ENCODE measurements around the gene ARHGAP42. TPM values are rescaled to one million over a fixed set of nuclear protein-coding genes. Genes with fewer than 3 reads are reported as not detected.

ARHGAP42 gene
- total and polyA plus RNA-seq, 2 of the 4 experiments (the other 2 are of a cell fraction): 2.9 to 7.3 TPM

DNA sequence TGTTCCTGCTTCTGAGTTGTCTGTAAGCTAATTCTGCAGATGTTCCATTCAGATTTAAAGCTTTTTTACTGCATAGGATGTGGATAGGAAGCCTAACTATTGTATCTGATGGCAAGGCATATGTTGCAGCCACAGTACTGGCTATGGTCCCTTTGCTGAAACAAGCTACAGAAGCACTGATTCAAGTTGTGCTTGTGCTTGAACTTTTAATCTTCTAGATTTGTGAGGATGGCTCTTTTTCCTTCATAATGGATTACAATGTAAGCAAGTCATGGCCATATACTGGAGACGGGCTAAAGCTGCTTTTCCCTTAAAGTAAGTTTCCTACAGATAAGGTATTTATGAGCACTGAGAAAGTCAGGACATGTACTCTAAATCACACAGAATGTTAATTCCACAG lies 303.8 kb downstream of the ARHGAP42 start:
- Histone ChIP-seq H3K9me1 (ENCODE audit: insufficient read depth, low read length) (no peaks in the 10 kb centered on the region), H4K91ac (ENCODE audit: insufficient read depth, low read depth, low read length) (no peak overlapping the region), H3K79me1 (ENCODE audit: low read depth in 1 of 2, low read length in 2 of 2) (no peaks in the 10 kb centered on the region), H3K4ac (ENCODE audit: low read depth, low read length) (no peak overlapping the region), H3K27me3 (ENCODE audit: control insufficient read depth, insufficient read depth, low read length) (no peaks in the 10 kb centered on the region), H2AFZ (replicated peaks; ENCODE audit: low read length, poor library complexity) (no peak overlapping the region), H3K27ac (ENCODE audit: insufficient read depth, low read length) (no peak overlapping the region), H3K9ac (ENCODE audit: low read depth, low read length) (no peak overlapping the region), H2AK9ac (replicated peaks; ENCODE audit: low read depth, low read length, poor library complexity) (no peak overlapping the region), H4K5ac (ENCODE audit: low read depth, low read length) (no peak overlapping the region), H2BK5ac (ENCODE audit: low read depth, low read length, poor library complexity, severe bottlenecking) (no peak overlapping the region), H2AK5ac (ENCODE audit: low read depth, low read length) (no peak overlapping the region), H3K18ac (ENCODE audit: low read depth, low read length) (no peak overlapping the region; the same call in 1 of the 2 replicates), H3K4me3 (ENCODE audit: insufficient read depth, low read depth, low read length) (no peak overlapping the region), H2BK15ac (ENCODE audit: low read depth, low read length) (no peak overlapping the region), H3K4me2 (ENCODE audit: low read depth, low read length) (no peak overlapping the region), H2BK120ac (ENCODE audit: low read depth, low read length) (no peak overlapping the region), H2BK20ac (ENCODE audit: low read depth, low read length) (no peak overlapping the region), H3K4me1 (ENCODE audit: control insufficient read depth, insufficient read depth, low read length) (no peaks in the 10 kb centered on the region), H3K36me3 (ENCODE audit: control insufficient read depth, insufficient read depth, low read length) (no peaks in the 10 kb centered on the region), H3K14ac (replicated peaks; ENCODE audit: low read depth, low read length) (no peak overlapping the region), H3K23ac (ENCODE audit: low read depth, low read length) (no peak overlapping the region), H3K56ac (ENCODE audit: extremely low read depth, insufficient read depth, low read length) (no peak overlapping the region), H3K9me3 (ENCODE audit: control insufficient read depth, insufficient read depth, low read length) (no peaks in the 10 kb centered on the region), H4K20me1 (ENCODE audit: insufficient read depth, low read length) (no peaks in the 10 kb centered on the region), H4K8ac (ENCODE audit: low read depth in 2 of 2, low read length in 2 of 2) (no peak overlapping the region)
- no peak for TF ChIP-seq BHLHE40 (IDR thresholded peaks at IDR 0.05; ENCODE audit: low read depth, low read length)
- TF ChIP-seq RCOR1 (IDR thresholded peaks at IDR 0.05; ENCODE audit: insufficient replicate concordance, low read length): no peak
- TF ChIP-seq, protein P1, sequence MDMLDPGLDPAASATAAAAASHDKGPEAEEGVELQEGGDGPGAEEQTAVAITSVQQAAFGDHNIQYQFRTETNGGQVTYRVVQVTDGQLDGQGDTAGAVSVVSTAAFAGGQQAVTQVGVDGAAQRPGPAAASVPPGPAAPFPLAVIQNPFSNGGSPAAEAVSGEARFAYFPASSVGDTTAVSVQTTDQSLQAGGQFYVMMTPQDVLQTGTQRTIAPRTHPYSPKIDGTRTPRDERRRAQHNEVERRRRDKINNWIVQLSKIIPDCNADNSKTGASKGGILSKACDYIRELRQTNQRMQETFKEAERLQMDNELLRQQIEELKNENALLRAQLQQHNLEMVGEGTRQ (IDR thresholded peaks at IDR 0.05; ENCODE audit: low read depth, low read length): no peak
- TF ChIP-seq MXI1 (IDR thresholded peaks at IDR 0.05; ENCODE audit: borderline replicate concordance, low read depth, low read length): no peak
- no peak for TF ChIP-seq SMC3 (IDR thresholded peaks at IDR 0.05; ENCODE audit: low read depth, low read length)
- no peak for TF ChIP-seq MAFK (IDR thresholded peaks at IDR 0.05; ENCODE audit: low read depth, low read length)
- DNase-seq (no peak), ATAC-seq (ENCODE audit: low read depth) (no peak)
- ChIA-PET CTCF (no interaction called here), POLR2A (ENCODE audit: unreplicated experiment) (no interaction called here)
- no TSS peak for BruUV-seq (replicated peaks)
- WGBS, 2 experiments (ENCODE audit: extremely low coverage in 2 of 2, insufficient read length in 1 of 2): no CpG with 5 or more reads among the region's 1 CpG
- dilution Hi-C loops (cut with HindIII; ENCODE audit: low sequenced_read_pairs, unreplicated experiment) (no loop called here), intact Hi-C loops (cut with micrococcal nuclease) (no loop called here), in situ Hi-C loops (cut with MboI; ENCODE audit: low sequenced_read_pairs) (no loop called here)

Measured in IMR-90 (cell line).